ENCODE results near the gene VARS2. TPM values are rescaled to one million over a fixed set of nuclear protein-coding genes. Genes with fewer than 3 reads are reported as not detected.
"Not testable (repeated sequence)": the region's sequence is repeated elsewhere in the genome, so short reads cannot be mapped to it uniquely, and the experiment has no call there.

VARS2 gene
- total RNA-seq, 2 experiments from 2014 or later, result 38.0 to 43.1 TPM

DNA sequence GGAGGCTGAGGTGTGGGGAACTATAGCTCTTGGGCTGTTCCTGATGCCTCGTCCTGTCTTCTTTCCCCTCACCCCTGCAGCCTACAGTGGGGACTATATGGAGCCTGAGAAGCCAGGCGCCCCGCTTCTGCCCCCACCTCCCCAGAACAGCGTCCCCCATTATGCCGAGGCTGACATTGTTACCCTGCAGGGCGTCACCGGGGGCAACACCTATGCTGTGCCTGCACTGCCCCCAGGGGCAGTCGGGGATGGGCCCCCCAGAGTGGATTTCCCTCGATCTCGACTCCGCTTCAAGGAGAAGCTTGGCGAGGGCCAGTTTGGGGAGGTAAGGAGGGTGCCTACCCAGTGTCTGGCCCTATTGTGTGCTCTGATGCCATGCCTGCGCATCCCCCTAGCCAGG is 17.5 kb upstream of the VARS2 start:
- POLR2A ChIA-PET, result no interaction called here
- Mint-ChIP-seq H3K9me3 (no peaks in the 10 kb centered on the region), H3K36me3 (peaks cover 9% of the 10 kb centered on the region), H3K4me1 (no peaks in the 10 kb centered on the region), H3K4me3 (no peak overlapping the region), H3K27me3 (peaks cover 2% of the 10 kb centered on the region), H3K27ac (no peak overlapping the region)
- ATAC-seq (ENCODE audit: low read depth) (no peak), DNase-seq (no peak)

DNA sequence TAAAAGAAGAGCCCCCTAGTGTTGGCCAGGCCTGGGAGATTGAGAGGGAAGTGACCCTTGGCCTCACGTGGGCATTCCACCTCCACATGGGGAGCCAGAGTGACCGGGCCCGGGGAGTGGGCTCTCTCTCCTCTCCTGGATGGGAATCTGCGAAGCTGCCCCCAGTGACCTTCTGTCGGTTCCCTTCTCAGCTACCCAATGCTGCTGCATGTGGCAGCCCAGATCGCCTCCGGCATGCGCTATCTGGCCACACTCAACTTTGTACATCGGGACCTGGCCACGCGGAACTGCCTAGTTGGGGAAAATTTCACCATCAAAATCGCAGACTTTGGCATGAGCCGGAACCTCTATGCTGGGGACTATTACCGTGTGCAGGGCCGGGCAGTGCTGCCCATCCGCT is 16.2 kb upstream of the VARS2 start:
- H3K27ac Mint-ChIP-seq, result no peak overlapping the region
- ATAC-seq (ENCODE audit: low read depth) (no peak), DNase-seq (no peak)
- peaks cover 9% of the 10 kb centered on the region for H3K36me3 Mint-ChIP-seq
- POLR2A ChIA-PET, result no interaction called here
- H3K9me3 Mint-ChIP-seq, result no peaks in the 10 kb centered on the region
- peaks cover 2% of the 10 kb centered on the region for H3K27me3 Mint-ChIP-seq
- H3K4me1 Mint-ChIP-seq, result peaks cover 6% of the 10 kb centered on the region
- H3K4me3 Mint-ChIP-seq, result no peak overlapping the region

DNA sequence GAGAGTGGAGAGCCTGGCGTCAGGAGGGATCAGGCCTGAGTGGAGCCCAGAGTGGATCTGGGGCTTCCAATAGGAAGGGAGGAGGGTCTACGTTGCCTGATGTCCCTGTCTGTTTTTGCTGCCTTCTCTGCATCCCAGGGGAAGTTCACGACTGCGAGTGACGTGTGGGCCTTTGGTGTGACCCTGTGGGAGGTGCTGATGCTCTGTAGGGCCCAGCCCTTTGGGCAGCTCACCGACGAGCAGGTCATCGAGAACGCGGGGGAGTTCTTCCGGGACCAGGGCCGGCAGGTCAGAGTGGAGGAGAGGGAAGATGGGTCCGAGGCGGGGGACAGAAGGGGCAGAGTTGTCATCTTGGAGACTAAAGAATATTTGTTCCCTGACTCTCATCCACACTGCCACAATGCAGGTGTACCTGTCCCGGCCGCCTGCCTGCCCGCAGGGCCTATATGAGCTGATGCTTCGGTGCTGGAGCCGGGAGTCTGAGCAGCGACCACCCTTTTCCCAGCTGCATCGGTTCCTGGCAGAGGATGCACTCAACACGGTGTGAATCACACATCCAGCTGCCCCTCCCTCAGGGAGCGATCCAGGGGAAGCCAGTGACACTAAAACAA is 15.2 kb upstream of the VARS2 start:
- Mint-ChIP-seq H3K27ac (no peak overlapping the region), H3K4me3 (no peak overlapping the region), H3K4me1 (peaks cover 7% of the 10 kb centered on the region), H3K27me3 (peaks cover 2% of the 10 kb centered on the region), H3K36me3 (peaks cover 9% of the 10 kb centered on the region), H3K9me3 (no peaks in the 10 kb centered on the region)
- ATAC-seq (ENCODE audit: low read depth) (no peak), DNase-seq (no peak)
- POLR2A ChIA-PET, result interaction anchor here (1.4 kb wide), 1 partner anchor 8 kb away, joined by 3 read pairs; no protein-coding TSS in a partner anchor

GRCh38 chr6:30900863-30901417 is 13.1 kb upstream of the VARS2 start:
- no peaks in the 10 kb centered on the region for H3K9me3 Mint-ChIP-seq
- no peak overlapping the region for H3K27ac Mint-ChIP-seq
- DNase-seq, result no peak
- H3K4me1 Mint-ChIP-seq, result peaks cover 7% of the 10 kb centered on the region
- H3K4me3 Mint-ChIP-seq, result no peak overlapping the region
- POLR2A ChIA-PET, result no interaction called here
- H3K36me3 Mint-ChIP-seq, result peaks cover 5% of the 10 kb centered on the region
- no peak for ATAC-seq (ENCODE audit: low read depth)
- peaks cover 2% of the 10 kb centered on the region for H3K27me3 Mint-ChIP-seq

GRCh38 chr6:30901436-30901835 is 12.6 kb upstream of the VARS2 start:
- H3K27ac Mint-ChIP-seq, result no peak overlapping the region
- peaks cover 7% of the 10 kb centered on the region for H3K4me1 Mint-ChIP-seq
- POLR2A ChIA-PET, result interaction anchor here (1.2 kb wide), 1 partner anchor 12 kb away, joined by 3 read pairs; the partner anchor contains the start of gene VARS2
- H3K4me3 Mint-ChIP-seq, result no peak overlapping the region
- ATAC-seq (ENCODE audit: low read depth) (no peak), DNase-seq (no peak)
- H3K27me3 Mint-ChIP-seq, result peaks cover 2% of the 10 kb centered on the region
- H3K9me3 Mint-ChIP-seq, result no peaks in the 10 kb centered on the region
- H3K36me3 Mint-ChIP-seq, result peaks cover 5% of the 10 kb centered on the region

GRCh38 chr6:30902196-30902595 is 11.8 kb upstream of the VARS2 start:
- H3K4me1 Mint-ChIP-seq; ATAC-seq (ENCODE audit: low read depth): not testable (repeated sequence)
- POLR2A ChIA-PET, result interaction anchor here (0.7 to 1.2 kb wide), 2 partner anchors 11 to 531 kb away, joined by 3 to 4 read pairs; partner anchors contain the start of gene VARS2

DNA sequence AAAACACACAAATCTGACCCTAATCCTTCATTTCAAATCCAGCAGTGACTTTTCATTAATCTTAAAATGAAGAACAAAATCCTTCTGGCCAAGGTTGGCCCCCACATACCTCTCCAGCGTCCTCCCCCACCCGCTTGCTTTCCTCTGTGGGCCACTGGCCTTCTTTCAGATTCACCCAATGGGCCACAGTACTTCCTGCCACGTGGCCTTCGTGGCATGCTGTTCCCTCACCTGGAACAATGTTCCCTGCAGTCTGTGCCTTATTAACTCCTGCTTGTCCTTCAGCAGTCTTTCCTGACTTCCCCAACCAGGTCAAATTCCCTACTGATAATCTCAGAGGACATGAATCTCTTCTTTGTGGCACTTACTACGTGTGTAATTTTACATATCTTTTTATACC is 11.3 kb upstream of the VARS2 start:
- DNase-seq (no peak), ATAC-seq (ENCODE audit: low read depth) (no peak)
- POLR2A ChIA-PET, result interaction anchor here (1.2 kb wide), 1 partner anchor 11 kb away, joined by 3 read pairs; the partner anchor contains the start of gene VARS2
- Mint-ChIP-seq H3K4me1 (peaks cover 12% of the 10 kb centered on the region), H3K27ac (peak overlapping the region; percentile 17), H3K4me3 (no peak overlapping the region), H3K36me3 (peaks cover 5% of the 10 kb centered on the region), H3K9me3 (no peaks in the 10 kb centered on the region), H3K27me3 (peaks cover 2% of the 10 kb centered on the region)

More at GRCh38 chr6:30902196-30902595, 11.8 kb upstream of the VARS2 start:
- H3K27me3 Mint-ChIP-seq, H3K36me3 Mint-ChIP-seq, H3K4me3 Mint-ChIP-seq, H3K9me3 Mint-ChIP-seq, H3K27ac Mint-ChIP-seq, DNase-seq: not testable (repeated sequence)

- H3K36me3 Mint-ChIP-seq, result peaks cover 6% of the 10 kb centered on the region
These were observed 10.8 kb upstream of the VARS2 start for GRCh38 chr6:30903236-30903635.

DNA sequence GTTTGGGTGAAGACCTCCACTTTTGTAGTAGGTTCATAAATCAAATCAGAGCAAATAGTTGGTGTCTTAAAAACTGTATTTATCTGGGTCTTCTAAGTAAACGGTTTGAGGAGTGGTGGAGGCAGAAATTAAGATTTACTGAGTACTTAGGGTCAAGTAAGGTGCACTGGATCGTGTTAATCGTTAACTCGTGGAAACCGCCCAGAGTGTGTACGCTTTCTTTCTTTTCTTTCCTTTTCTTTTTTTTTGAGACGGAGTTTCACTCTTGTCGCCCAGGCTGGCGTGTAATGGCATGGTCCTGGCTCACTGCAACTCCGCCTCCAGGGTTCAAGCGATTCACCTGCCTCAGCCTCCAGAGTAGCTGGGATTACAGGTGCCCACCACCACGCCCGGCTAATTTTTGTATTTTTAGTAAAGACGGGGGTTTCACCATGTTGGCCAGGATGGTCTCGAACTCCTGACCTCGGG is 6.7 kb upstream of the VARS2 start:
- H3K36me3 Mint-ChIP-seq, H3K27ac Mint-ChIP-seq: not testable (repeated sequence)
- peaks cover 28% of the 10 kb centered on the region for H3K4me1 Mint-ChIP-seq

More at GRCh38 chr6:30903236-30903635, 10.8 kb upstream of the VARS2 start:
- no peak for ATAC-seq (ENCODE audit: low read depth)
- H3K9me3 Mint-ChIP-seq, result no peaks in the 10 kb centered on the region
- no peak for DNase-seq
- POLR2A ChIA-PET, result no interaction called here
- H3K27me3 Mint-ChIP-seq, result peaks cover 2% of the 10 kb centered on the region
- no peak overlapping the region for H3K27ac Mint-ChIP-seq
- H3K4me3 Mint-ChIP-seq, result no peak overlapping the region
- H3K4me1 Mint-ChIP-seq, result peaks cover 15% of the 10 kb centered on the region

GRCh38 chr6:30907758-30908591 is 6.1 kb upstream of the VARS2 start, which contains the start of gene GTF2H4:
Gene GTF2H4 (plus strand): TSS chr6:30908207.
- Mint-ChIP-seq H3K27ac (peak within 1 kb of the TSS; percentile 73), H3K4me1 (peaks cover 21% of the 10 kb centered on the region), H3K9me3 (no peaks in the 10 kb centered on the region), H3K4me3 (peak within 1 kb of the TSS; percentile 98), H3K27me3 (no peaks in the 10 kb centered on the region), H3K36me3 (peaks cover 12% of the 10 kb centered on the region)
- DNase-seq, result peak; percentile 86
- ATAC-seq (ENCODE audit: low read depth), result peak; percentile 97
- POLR2A ChIA-PET, result interaction anchor here (0.6 to 2.3 kb wide), 6 partner anchors 78 to 694 kb away, joined by 3 to 7 read pairs (median 4); partner anchors contain the start of genes IER3 and MDC1

More for the DNA sequence above, 6.7 kb upstream of the VARS2 start:
- H3K27me3 Mint-ChIP-seq; H3K9me3 Mint-ChIP-seq; ATAC-seq (ENCODE audit: low read depth); DNase-seq: not testable (repeated sequence)
- peak overlapping the region; percentile 98 for H3K4me3 Mint-ChIP-seq
- POLR2A ChIA-PET, result interaction anchor here (0.6 to 2.3 kb wide), 5 partner anchors 77 to 693 kb away, joined by 3 to 7 read pairs (median 5); partner anchors contain the start of genes IER3 and MDC1

DNA sequence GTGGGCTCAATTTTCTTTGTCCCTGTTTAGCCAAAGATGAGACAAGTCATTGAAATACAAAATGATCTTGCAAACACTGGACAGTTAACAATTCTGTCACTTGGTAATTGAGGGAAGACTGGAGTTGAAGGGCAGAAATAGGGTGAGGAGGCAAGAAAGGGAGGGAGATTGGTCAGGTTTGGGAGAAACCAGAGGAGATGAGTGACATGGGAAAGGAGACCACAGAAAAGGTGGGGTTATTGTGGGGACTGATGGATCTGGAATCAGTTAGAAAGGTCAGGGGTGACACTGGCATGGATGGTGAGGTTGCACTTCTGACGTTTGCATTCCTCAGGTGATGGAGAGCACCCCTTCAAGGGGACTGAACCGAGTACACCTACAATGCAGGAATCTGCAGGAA is 5.3 kb upstream of the VARS2 start:
- POLR2A ChIA-PET, result interaction anchor here (0.6 to 2.3 kb wide), 3 partner anchors 79 to 128 kb away, joined by 3 to 5 read pairs (median 3); no protein-coding TSS in a partner anchor
- Mint-ChIP-seq H3K4me1 (peaks cover 24% of the 10 kb centered on the region), H3K4me3 (peak overlapping the region; percentile 98), H3K27me3 (no peaks in the 10 kb centered on the region), H3K27ac (peak overlapping the region; percentile 73), H3K36me3 (peaks cover 14% of the 10 kb centered on the region), H3K9me3 (no peaks in the 10 kb centered on the region)
- no peak for DNase-seq
- ATAC-seq (ENCODE audit: low read depth), result no peak

GRCh38 chr6:30910473-30910872 is 3.6 kb upstream of the VARS2 start:
- H3K4me3 Mint-ChIP-seq; H3K9me3 Mint-ChIP-seq; POLR2A ChIA-PET; H3K27me3 Mint-ChIP-seq; DNase-seq; ATAC-seq (ENCODE audit: low read depth); H3K27ac Mint-ChIP-seq: not testable (repeated sequence)
- Mint-ChIP-seq H3K4me1 (peaks cover 26% of the 10 kb centered on the region), H3K36me3 (peaks cover 14% of the 10 kb centered on the region)

Data from activated naive CD8-positive, alpha-beta T cell treated with anti-CD3 and anti-CD28 coated beads, Interleukin-2, amount 10 ng/mL, durations not matched to agents 7 days and 5 days (primary cell).